BLaER1 treated with 17β-estradiol and CSF1 and Interleukin-3, amounts not matched to agents 10 nM and 100 nM (cell line): ENCODE results near the gene PHIP.
"Not testable (repeated sequence)": the region's sequence is repeated elsewhere in the genome, so short reads cannot be mapped to it uniquely, and the experiment has no call there.

ENCODE experiments used
- H3K27ac ChIP-seq, 11 experiments: shearing (Covaris generic); formaldehyde crosslinking; 2 replicates each; pipeline ENCODE4 v1.8.1; 2022
- H3K27me3 ChIP-seq, 11 experiments: shearing (Covaris generic); formaldehyde crosslinking; 2 replicates each; pipeline ENCODE4 v1.8.1; 2022
- H3K36me3 ChIP-seq, 11 experiments: shearing (Covaris generic); formaldehyde crosslinking; 2 replicates each; pipeline ENCODE4 v1.8.1; 2022
- H3K4me1 ChIP-seq, 10 experiments: shearing (Covaris generic); formaldehyde crosslinking; 2 replicates each; pipeline ENCODE4 v1.8.1; 2022
- H3K4me2 ChIP-seq, 11 experiments: shearing (Covaris generic); formaldehyde crosslinking; 2 replicates each; pipeline ENCODE4 v1.8.1; 2022
- H3K4me3 ChIP-seq, 10 experiments: shearing (Covaris generic); formaldehyde crosslinking; 2 replicates each; pipeline ENCODE4 v1.8.1; 2022
- H3K9ac ChIP-seq, 11 experiments: shearing (Covaris generic); formaldehyde crosslinking; 2 replicates each; pipeline ENCODE4 v1.8.1; 2022
- H3K9me3 ChIP-seq, 11 experiments: shearing (Covaris generic); formaldehyde crosslinking; replicated peaks in 1 of 11; 2 replicates each; pipeline ENCODE4 v1.8.1; 2022
- H4K20me1 ChIP-seq, 11 experiments: shearing (Covaris generic); formaldehyde crosslinking; 2 replicates each; pipeline ENCODE4 v1.8.1; 2022
- Cebpa-rat ChIP-seq, 11 experiments: shearing (Covaris generic); IDR thresholded peaks; 2 replicates each; pipeline ENCODE4 v1.8.1; 2022

Gene PHIP

GRCh38 chr6:78947529-78947928 is 130.5 kb downstream of the PHIP start:
- Histone ChIP-seq H3K36me3 (peaks cover 61 to 98% (median 85%) of the 10 kb centered on the region in 11 experiments), H3K4me2 (no peak overlapping the region), H3K27me3 (no peaks in the 10 kb centered on the region)

GRCh38 chr6:78942446-78942845 is 135.6 kb downstream of the PHIP start:
- H3K27ac ChIP-seq = no peak overlapping the region
- H3K36me3 ChIP-seq = peaks cover 22 to 71% (median 54%) of the 10 kb centered on the region in 11 experiments; a peak in 19 of 22 replicates

More at GRCh38 chr6:78947529-78947928, 130.5 kb downstream of the PHIP start:
- H3K27ac ChIP-seq = no peak overlapping the region
- 0 out of 20 replicates have a peak, but pooled peaks cover 0 to 4% (median 0%) of the 10 kb centered on the region in 10 experiments for H3K4me1 ChIP-seq
- H3K4me3 ChIP-seq = no peak overlapping the region
- H3K9me3 ChIP-seq = peaks cover 12 to 25% (median 17%) of the 10 kb centered on the region in 11 experiments
- H3K9ac ChIP-seq = no peak overlapping the region
- TF ChIP-seq Cebpa-rat (IDR thresholded peaks at IDR 0.05) = no peak
- no peaks in the 10 kb centered on the region; a peak in 1 of 22 replicates for H4K20me1 ChIP-seq

GRCh38 chr6:78936515-78936914 is 141.5 kb downstream of the PHIP start:
- no peaks in the 10 kb centered on the region for H4K20me1 ChIP-seq
- H3K27ac ChIP-seq = no peak overlapping the region
- no peak for TF ChIP-seq Cebpa-rat (IDR thresholded peaks at IDR 0.05)
- no peak overlapping the region for H3K9ac ChIP-seq
- no peaks in the 10 kb centered on the region for H3K27me3 ChIP-seq
- no peak overlapping the region for H3K4me2 ChIP-seq
- H3K36me3 ChIP-seq = peaks cover 7 to 24% (median 8%) of the 10 kb centered on the region in 11 experiments; a peak in 16 of 22 replicates
- peaks cover 0 to 4% (median 0%) of the 10 kb centered on the region in 11 experiments; a peak in 1 of 22 replicates for H3K9me3 ChIP-seq
- no peaks in the 10 kb centered on the region for H3K4me1 ChIP-seq
- H3K4me3 ChIP-seq = no peak overlapping the region

More at GRCh38 chr6:78942446-78942845, 135.6 kb downstream of the PHIP start:
- no peak overlapping the region for H3K4me3 ChIP-seq
- TF ChIP-seq Cebpa-rat (IDR thresholded peaks at IDR 0.05) = no peak
- no peaks in the 10 kb centered on the region for H3K9me3 ChIP-seq
- H3K27me3 ChIP-seq = no peaks in the 10 kb centered on the region
- H3K4me2 ChIP-seq = no peak overlapping the region
- no peaks in the 10 kb centered on the region; a peak in 1 of 22 replicates for H4K20me1 ChIP-seq
- 0 out of 20 replicates have a peak, but pooled peaks cover 0 to 4% (median 0%) of the 10 kb centered on the region in 10 experiments for H3K4me1 ChIP-seq
- no peak overlapping the region for H3K9ac ChIP-seq

- Histone ChIP-seq H3K4me3 (no peak overlapping the region), H3K27ac (no peak overlapping the region), H3K4me2 (no peak overlapping the region), H3K27me3 (no peaks in the 10 kb centered on the region), H4K20me1 (no peaks in the 10 kb centered on the region), H3K36me3 (peaks cover under 1 to 17% (median 2%) of the 10 kb centered on the region in 11 experiments; a peak in 13 of 22 replicates), H3K9ac (no peak overlapping the region), H3K4me1 (no peaks in the 10 kb centered on the region), H3K9me3 (peaks cover 0 to 4% (median 0%) of the 10 kb centered on the region in 11 experiments; a peak in 1 of 22 replicates)
- TF ChIP-seq Cebpa-rat (IDR thresholded peaks at IDR 0.05) = no peak
Measured at GRCh38 chr6:78935553-78935952, 142.5 kb downstream of the PHIP start.

- Histone ChIP-seq H3K9me3 (peaks cover 0 to 13% (median 6%) of the 10 kb centered on the region in 11 experiments; a peak in 8 of 22 replicates), H3K4me2 (no peak overlapping the region), H3K27me3 (no peaks in the 10 kb centered on the region), H3K4me1 (no peaks in the 10 kb centered on the region), H3K9ac (no peak overlapping the region), H4K20me1 (no peaks in the 10 kb centered on the region), H3K27ac (no peak overlapping the region), H3K36me3 (no peaks in the 10 kb centered on the region), H3K4me3 (no peak overlapping the region)
- no peak for TF ChIP-seq Cebpa-rat (IDR thresholded peaks at IDR 0.05)
Measured at GRCh38 chr6:78925317-78925716, 152.7 kb downstream of the PHIP start.

- H3K4me2 ChIP-seq = not testable (repeated sequence)
Measured at GRCh38 chr6:78921168-78921567, 156.9 kb downstream of the PHIP start.

GRCh38 chr6:78917788-78918187 is 160.3 kb downstream of the PHIP start:
- Histone ChIP-seq H3K4me1 (peaks cover 0 to 9% (median 0%) of the 10 kb centered on the region in 10 experiments; a peak in 2 of 20 replicates), H3K36me3 (no peaks in the 10 kb centered on the region), H3K4me2 (no peak overlapping the region), H3K4me3 (no peak overlapping the region), H3K9ac (no peak overlapping the region), H4K20me1 (no peaks in the 10 kb centered on the region), H3K27me3 (no peaks in the 10 kb centered on the region), H3K9me3 (peaks cover 0 to 27% (median 10%) of the 10 kb centered on the region in 11 experiments; a peak in 12 of 22 replicates), H3K27ac (no peak overlapping the region)
- no peak for TF ChIP-seq Cebpa-rat (IDR thresholded peaks at IDR 0.05)

More at GRCh38 chr6:78921168-78921567, 156.9 kb downstream of the PHIP start:
- H3K36me3 ChIP-seq, H3K27me3 ChIP-seq, H3K4me3 ChIP-seq, H3K27ac ChIP-seq, H4K20me1 ChIP-seq, H3K9ac ChIP-seq, H3K4me1 ChIP-seq: not testable (repeated sequence)
- peaks cover 0 to 27% (median 10%) of the 10 kb centered on the region in 11 experiments; a peak in 12 of 22 replicates for H3K9me3 ChIP-seq

- Histone ChIP-seq H3K4me1 (peaks cover 0 to 9% (median 0%) of the 10 kb centered on the region in 10 experiments; a peak in 2 of 20 replicates), H3K4me3 (no peak overlapping the region), H3K36me3 (no peaks in the 10 kb centered on the region), H4K20me1 (no peaks in the 10 kb centered on the region), H3K9ac (no peak overlapping the region), H3K9me3 (peaks cover 0 to 24% (median 10%) of the 10 kb centered on the region in 11 experiments; a peak in 12 of 22 replicates), H3K27me3 (no peaks in the 10 kb centered on the region), H3K4me2 (no peak overlapping the region), H3K27ac (no peak overlapping the region)
- no peak for TF ChIP-seq Cebpa-rat (IDR thresholded peaks at IDR 0.05)
Measured at GRCh38 chr6:78916411-78916810, 161.6 kb downstream of the PHIP start.

GRCh38 chr6:78911218-78911940 is 166.7 kb downstream of the PHIP start:
- Histone ChIP-seq H3K4me1 (peaks cover 0 to 34% (median 7%) of the 10 kb centered on the region in 10 experiments; a peak in 10 of 20 replicates), H3K9me3 (peaks cover 0 to 10% (median 7%) of the 10 kb centered on the region in 11 experiments; a peak in 14 of 22 replicates), H3K4me3 (no peak overlapping the region), H3K27me3 (no peaks in the 10 kb centered on the region), H3K4me2 (no peak overlapping the region), H3K9ac (no peak overlapping the region), H3K27ac (no peak overlapping the region), H3K36me3 (no peaks in the 10 kb centered on the region), H4K20me1 (no peaks in the 10 kb centered on the region)
- no peak for TF ChIP-seq Cebpa-rat (IDR thresholded peaks at IDR 0.05)
